ENCODE results near the gene SH3PXD2A.
A peak's percentile ranks its signal among the peaks of the same experiment; 100 is the strongest.

SH3PXD2A gene

DNA sequence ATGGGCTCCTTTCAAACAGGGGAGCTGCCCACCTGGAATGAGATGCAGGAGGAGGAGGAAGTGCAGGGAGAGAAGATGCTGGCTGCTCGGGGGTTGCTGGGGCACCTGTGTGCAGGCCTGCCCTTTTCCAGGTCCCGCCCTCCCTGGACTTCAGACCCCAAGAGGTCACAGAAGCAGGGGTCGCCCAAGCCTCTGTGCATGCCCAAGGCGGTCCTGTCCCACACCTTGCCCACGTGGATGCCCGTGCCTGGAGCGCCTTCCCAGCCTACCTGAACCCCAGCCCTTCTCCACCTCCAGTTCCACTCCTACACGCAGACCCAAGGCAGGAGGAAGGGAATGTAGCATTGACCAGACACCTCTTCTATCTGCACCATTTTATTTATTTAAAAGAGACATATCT is 71.3 kb downstream of the SH3PXD2A start:
- DNase-seq, result no peak

DNA sequence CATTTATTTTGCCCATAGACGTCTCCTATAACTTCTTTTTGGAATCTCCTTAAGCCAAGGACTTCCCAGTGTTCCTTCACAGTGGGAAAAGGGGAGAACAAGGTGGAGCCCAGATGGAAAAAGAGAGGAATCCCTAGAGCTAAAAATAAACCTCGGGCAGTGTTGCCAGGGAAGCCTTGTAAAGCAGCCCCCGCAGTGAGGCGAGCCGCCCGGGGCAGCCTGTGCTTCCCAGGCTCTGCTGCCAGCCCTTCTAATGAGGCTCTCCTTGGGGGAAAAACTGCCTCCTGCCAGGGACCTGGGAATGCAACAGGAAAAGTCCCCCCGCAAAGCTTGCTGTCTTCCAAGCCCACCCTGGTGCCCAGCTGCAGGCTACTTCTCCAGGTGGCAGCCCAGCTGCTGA is 71.7 kb downstream of the SH3PXD2A start:
- no peak for DNase-seq

DNA sequence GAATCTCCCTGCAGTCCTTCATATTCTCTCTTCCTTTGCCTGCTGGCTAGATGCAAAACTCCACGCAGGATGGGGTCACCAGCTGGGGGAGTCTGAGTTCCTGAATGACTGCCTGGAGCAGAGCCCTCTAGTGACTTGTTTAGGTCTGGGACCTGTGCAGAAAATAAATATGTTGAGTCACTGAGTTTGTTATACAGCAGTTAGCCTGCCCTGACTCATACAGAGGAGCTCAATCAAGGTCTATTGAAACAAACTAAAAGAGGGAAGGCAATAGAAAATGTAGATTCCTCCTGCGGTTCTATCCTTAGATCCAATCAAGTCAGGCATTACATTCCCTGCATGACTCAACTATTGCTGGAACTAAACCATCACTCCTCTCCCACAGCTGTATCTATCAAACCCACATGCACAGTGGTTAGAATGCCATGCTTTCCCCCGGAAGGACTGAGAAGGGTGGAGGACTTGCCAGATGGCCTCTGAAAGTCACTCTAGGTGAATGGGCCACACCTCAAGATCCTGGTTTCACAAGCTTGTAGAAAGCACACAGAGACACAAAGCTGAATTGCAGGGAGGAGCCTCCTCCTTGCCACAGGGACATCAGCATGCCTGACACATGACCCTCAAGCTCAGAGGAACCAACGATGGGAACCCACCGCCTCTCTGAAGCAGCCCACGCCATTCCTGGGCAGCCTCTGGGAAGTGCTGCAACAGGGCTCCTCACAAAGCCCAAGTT is 73.9 kb downstream of the SH3PXD2A start:
- peak; percentile 21 for DNase-seq

DNA sequence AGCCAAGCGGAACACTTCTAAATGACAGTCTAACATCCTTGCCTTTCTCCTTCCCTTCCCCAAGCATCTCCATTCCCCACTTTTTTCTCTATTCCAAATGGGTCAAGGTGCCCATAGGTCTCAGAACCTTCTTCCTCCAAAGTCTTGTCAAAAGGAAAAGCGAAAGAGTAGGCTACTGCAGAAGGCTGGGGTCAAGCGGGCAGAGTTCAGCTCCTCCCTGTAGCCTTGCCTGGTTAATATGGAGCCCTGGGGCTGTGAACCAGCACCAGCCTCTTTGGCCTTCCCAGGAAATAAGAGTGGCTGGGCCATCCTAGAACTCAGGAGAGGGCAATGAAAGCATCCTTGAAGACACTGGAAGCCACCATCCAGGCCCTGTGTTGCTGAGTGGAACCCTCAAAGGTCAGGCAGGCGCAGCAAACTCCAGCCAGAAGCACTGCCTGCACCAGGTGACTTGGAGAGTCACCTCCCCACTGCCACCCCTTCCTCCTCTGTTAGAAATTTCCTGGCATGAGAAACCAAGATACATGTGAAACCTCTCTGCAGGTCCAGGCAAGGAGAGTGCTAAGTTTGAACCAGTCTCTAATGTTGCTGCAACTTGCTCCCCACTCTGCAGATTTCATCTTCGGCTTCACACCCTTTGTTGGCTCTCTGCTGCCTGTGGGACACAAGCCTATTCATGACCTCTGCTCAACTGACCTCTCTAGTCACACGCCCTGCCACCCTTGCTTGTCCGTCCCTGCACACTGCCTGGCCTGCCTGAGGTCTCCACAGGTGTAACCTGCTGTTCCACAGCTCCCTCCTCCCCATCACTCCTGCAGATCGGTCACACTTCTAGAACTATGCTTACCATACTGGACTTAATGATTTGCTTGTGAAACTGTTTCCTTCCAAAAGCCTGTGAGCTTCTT is 74.9 kb downstream of the SH3PXD2A start:
- DNase-seq, result no peak

DNA sequence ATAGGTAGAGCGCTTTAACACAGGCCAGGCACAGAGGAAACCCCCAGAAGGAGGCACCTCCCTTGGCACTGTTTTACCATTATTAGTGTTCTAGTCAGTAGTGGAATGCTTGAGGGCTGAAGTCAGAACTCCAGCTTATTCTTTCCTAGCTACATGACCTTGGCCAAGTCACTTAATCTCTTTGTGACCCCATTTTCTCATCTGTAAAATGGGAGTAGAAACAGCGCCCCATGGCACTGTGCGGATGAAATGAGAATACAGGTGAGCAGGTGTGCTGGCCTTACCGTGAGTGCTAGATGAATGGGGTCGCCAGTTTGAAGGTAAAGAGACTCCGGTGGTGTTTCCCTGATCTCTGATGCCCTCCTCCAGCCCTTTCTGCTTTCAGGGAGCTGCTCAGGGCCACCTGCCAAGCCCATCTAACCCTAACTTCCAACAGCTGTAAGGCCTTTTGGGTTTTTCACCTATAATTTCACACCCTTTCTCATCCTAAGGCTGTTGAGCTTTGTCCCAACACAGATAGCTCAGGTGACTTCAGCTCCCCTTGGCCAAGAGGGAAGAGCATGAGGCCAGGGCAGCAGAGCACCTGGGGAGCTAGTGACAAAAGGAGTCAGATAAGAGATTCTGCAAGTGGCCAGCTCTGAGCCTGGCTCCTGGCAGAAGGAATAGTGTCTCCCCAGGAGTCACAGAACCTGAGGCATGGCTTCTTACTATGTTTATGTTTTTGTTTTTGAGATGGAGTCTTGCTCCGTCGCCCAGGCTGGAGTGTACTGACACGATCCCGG is 76.8 kb downstream of the SH3PXD2A start:
- peak; percentile 14 for DNase-seq

DNA sequence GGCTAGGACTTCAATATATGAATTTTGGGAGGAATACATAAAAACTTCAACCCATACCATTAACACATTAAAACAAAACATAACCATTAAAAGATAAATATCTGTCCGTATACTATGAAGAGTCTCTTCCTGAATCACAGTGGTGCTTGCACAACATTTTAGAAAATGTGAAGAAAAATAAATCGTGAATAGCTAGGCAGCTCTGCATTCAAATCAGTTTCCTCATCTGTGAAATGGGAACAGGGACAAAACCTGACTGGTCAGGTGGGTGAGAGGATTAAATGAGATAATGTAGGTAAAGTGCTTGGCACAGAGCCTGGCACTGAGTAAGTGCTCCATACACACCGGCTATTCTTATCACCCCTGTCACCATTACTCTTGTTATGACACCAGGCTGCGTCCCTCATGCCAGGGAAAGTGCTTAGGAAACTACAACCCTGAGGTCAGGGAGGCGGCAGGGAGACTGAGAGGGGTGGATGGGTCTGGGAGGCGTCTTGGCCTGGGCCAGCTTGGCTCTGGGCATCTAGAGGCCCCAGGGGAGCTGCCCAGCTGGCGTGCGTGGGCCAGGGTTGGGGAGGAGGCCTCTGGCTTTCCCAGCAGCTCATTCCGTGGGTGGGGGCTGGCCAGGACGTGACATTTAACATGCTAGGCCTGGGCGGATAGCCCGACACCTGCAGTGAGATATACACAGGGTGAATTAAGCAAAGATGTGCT is 78.3 kb downstream of the SH3PXD2A start:
- no peak for DNase-seq

DNA sequence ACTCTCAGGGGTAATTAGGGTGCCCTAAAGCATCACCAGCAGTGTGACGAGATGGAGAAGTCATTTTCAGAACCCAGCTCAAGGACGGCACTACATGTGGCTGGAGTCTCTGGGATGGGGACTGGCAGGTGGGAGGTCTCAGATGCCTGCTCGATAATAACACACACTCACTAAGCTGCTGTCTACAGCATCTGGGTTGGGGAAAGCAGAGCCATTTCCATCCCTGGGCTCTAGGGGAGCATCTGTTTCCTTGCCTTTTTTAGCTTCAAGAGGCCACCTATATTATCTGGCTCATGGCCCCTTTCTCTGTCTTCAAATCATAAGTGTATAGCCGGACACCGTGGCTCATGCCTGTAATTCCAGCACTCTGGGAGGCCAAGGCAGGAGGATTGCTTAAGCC is 79.6 kb downstream of the SH3PXD2A start:
- no peak for DNase-seq

DNA sequence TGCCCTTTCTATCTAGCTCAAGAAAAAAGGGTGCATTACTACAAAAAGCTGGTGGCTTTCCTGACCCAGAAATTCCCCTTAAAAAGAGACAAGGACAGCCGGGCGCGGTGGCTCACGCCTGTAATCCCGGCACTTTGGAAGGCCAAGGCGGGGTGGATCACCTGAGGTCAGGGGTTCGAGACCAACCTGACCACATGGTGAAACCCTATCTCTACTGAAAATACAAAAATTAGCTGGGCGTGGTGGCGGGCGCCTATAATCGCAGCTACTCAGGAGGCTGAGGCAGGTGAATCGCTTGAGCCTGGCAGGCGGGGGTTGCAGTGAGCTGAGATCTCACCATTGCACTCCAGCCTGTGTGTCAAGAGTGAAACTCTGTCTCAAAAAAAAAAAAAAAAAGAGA is 82.5 kb downstream of the SH3PXD2A start:
- peak; percentile 34 for DNase-seq

DNA sequence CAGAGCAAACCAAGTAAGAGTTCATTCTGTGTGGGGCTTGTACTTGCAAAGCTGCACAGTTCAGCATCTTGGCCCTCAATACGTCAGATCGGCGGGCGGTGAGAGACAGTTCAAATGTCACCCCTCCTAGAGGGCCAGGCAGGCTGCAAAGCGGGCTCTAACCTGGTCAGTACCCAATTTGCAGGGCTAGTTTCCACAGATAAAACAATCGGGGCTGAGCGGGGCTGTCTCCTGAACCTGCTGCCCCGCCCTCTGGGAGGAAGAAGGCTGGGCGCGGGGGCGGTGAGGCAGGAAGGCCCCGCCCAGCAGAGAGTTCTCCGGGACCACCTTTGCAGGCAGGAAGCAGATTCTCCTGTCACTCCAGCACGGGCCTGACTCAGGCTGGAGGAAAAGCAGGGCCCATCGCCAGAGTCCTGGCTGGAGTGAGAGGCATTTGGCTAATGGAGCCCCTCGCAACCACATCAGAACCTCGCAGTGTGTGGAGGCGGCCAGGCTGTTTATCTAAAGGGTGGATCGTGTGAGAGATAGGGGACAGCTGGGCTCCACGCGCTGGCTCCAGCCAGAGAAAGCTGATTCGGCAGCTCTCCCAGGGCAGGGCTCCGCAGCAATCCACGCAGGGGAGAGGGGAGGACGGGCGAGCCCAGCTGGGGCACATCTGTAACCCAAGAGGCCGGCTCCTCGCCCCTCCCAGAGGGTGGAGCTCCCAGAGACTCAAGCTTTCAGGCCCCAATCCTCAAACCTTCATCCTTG is 83.1 kb downstream of the SH3PXD2A start:
- DNase-seq, result peak; percentile 83

DNA sequence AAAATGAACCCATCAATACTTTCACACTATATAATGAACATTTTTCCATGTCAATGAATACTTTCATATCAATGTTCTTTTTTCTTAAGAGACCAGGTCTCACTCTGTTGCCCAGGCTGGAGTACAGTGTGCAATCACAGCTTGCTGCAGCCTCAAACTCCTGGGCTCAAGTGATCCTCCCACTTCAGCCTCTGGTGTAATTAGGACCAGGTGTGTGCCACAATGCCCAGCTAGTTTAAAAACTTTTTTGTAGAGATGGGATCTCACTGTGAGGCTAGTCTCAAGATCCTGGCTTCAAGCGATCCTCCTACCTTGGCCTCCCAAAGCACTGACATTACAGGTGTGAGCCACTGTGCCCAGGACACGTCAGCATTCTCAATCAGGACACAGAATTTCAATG is 85.2 kb downstream of the SH3PXD2A start:
- DNase-seq, result no peak

DNA sequence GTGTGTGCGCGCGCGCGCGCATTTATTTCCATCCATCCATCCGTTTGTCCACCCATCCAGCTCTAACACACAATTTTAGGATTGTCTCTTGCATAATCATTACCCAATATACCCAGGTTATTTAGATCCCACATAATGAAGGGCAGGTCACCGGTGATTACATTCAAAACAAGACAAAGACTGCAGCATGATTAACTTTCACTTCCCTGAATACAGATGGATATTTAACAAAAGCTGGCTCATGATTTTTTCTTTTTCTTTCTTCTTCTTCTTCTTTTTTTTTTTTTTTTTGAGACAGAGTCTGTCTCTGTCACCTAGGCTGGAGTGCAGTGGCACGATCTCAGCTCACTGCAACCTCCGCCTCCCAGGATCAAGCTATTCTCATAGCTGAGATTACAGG is 86.2 kb downstream of the SH3PXD2A start:
- no peak for DNase-seq

DNA sequence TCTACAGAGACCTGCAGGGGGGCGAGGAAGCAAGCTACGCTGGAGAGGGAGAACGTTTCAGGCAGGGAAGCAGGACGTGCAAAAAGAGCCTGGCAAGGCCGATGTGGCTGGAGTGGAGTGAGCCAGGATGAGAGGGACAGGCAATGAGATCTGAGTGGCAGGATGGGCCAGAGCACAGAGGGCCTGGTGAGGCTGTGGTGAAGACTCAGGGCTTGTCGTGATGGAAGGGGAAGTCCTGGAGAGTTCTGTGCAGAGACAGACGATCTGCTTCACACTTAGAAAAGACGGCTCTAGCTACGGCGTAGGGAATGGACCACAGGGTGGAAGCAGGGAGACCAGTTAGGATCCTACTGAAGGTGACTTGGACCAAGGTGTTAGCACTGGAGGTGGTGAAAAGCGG is 87.0 kb downstream of the SH3PXD2A start:
- DNase-seq, result no peak

DNA sequence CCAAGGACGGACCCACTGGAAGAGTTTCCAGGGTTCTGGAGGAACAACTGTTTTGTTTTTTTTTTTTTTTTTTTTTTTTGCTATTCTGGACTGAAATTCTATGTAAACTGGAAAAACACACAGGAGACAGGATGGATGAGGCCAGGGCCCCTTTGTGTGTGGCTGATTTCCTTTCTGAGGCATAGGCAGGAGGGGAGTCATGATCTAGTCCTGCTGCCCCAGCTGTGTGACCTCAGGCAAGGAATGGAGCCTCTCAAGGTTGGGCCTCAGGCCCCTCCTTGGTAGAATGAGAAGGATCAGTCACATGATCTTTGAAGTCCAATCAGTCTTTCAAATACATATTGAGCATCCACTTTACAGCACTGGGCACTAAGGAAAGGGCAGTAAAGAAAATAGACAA is 87.6 kb downstream of the SH3PXD2A start:
- no peak for DNase-seq

DNA sequence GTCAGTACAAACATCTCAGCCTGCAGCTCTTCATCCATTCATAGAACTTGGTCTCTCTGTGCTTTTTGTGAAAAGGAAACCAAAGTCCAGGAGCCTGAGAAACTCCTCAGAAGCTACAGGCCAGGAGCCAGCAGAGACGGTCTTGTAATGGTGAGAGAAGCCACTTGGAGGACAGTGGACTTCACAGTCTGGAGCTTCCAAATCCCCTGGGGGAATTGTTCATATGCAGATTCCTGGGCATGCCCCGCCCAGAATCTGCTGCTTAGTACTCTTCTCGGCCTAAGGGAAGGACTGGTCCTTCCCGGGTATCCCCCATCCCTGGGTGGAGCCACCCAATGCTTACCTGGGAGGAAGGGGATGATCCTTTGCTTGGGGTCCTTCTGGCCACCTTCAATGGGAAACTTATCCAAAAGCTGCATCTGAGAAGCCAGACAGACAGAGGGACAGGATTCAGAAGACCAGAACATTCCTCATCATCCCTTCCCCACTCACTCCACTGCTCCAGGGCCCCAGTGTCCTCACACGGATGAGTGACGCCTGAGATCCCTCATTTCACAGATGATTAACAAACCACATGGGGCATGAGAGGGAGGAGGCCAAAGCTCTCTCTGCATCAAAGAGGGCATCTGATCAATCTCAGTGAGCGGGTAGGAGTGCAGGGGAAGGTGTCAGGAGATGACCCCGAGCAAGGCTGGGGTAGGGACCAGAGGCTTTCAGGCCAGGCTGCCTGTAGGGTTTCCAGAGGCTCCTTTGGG is 88.4 kb downstream of the SH3PXD2A start:
- DNase-seq, result no peak

DNA sequence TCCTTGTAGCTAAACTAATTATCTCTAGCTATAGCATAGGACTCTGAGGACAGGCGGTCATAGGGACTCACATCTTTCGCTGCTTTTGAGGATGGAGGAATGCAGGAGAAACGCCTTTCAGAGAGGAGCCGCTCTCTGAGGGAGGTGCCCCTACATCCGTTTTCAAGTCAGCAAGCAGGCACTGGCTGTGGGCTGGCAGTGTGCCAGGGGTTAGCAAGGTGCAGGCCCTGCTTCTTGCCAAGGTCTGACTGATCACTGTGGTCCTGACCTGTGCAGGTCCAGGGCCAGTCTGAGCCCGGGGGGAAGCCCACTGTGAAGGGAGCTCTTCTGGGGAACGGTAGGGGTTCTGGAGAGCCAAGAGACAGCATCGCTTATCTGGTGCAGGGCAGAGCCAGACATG is 89.4 kb downstream of the SH3PXD2A start:
- DNase-seq, result peak; percentile 8

DNA sequence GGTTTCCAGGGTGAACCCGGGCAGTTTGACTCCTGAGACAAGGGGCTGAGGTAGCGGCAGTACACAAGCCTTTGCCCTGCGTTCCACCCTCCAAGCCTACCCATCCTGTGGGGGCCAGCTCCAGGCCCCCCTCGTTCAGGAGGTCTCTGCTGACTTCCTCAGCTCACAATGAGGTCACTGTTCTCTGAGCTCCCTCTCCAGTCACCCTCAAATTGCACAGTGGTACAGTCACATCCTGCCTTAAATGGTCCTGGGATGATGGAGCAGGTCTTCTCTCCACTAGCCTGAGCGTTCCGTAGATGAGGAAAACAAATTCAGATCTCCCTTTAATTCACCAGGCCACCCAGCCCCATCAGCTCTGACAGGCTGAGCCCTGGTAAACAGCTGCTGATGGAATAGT is 90.2 kb downstream of the SH3PXD2A start:
- DNase-seq, result no peak

DNA sequence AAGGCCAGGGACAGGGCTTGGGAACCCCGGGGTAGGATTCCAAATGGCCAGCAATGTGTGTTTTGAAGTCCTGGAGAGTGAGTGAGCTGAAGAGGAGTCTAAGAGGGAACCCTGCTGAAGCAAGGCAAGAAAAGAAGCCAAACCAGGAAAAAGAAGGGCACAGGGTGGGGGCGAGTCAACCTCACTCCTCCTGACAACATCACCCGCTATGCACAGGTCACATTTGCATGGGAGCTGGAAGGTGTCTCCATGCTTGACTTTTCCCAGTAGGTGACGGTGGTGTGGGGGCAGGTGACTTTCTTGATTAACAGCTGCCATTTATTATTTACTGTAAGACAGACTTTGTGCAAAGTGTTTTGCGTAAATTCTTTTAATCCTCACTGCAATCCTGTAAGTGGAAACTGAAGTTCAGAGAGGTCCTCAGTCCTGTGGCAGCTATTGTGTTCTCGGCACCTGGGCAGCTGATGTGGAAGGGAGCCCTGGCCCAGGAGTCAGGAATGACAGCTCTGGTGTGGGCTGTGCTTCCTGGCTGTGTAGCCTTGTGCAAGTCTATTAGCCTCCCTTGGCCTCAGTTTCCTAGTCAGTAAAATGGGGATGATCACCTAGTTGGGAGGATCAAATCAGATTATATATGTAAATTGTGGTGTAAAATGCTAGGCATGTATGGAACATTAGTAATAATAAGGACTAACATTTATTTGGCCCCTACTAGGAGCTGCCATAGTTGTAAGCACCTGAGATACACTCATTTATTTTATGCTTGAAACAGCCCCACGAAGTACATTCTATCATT is 90.9 kb downstream of the SH3PXD2A start:
- DNase-seq, result no peak

DNA sequence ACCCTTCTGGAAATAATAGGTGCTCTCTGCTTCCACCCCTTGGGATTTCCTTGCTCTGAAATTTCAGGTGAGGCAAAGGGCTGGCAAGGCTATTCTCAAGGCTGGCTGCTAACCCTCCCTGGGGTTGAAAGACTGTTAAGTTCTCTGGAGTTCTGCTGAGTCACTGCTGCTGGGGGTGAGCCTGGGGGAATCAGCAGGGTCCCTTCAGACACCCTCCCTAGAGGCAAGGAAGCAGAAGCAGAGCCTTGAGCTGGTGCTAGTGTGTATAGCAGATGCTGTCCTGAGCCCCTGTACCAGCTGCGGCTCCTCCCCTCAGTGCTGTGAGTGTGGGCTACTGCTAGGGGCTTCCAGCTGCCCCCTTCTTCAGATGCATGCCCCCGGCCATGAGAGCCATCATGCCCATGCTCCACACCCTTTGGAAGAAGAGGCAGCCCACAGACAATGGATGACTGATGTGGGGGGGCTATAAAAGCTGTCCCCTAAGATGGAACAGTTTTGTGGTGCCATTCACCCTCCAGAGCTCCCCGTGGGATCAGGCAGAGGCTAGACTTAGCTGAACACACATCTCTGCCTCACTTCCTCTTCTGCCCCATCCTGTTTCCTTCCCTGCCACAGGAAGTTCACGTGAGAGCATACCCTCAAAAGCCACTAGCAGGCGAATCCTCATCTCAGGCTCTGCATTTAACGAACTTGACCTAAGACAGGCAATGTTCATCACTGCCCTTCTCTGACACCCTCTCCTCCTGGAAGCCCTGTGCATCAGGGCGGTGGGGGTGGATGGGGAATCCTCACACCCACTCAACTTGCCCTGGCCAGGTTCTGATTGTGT is 91.8 kb downstream of the SH3PXD2A start:
- no peak for DNase-seq

DNA sequence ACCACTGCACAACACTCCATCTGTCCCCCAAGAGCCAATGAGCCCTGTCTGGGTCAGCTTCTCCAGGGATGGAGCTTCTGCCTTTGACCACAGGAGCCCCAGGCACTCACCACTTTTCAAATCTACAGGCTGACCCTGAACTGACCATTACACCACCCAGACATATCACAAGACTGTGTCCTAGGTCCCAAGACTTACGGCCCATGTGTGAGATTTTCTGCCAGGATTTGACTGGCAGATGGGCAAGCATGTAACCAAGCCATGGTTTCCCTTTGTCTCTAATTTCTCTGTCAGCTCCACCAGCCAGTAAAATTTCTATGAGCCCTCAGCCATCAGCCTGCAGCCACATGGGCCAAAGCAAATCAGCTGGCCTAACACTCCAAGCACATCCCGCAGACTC is 92.5 kb downstream of the SH3PXD2A start:
- no peak for DNase-seq

DNA sequence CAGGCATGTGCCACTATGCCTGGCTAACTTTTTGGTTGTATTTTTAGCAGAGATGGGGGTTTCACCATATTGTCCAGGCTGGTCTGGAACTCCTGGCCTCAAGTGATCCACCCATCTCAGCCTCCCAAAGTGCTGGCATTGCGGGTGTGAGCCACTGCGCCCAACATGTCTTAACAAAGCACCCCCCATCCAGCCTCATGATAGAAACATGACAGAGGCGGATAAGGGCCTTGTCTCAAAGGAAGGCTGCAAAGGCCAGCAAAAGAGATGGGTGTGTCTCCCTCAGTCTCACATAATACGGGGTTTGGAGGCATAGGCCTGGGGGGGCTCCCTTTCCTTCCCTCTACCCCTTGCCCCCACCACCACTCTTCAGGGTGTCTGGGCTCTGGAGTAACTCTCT is 93.2 kb downstream of the SH3PXD2A start:
- DNase-seq, result no peak
